Fibroblast of skin of left quadriceps (primary cell): Measurements from ENCODE around the gene CSMD2.
A peak's percentile ranks its signal among the peaks of the same experiment; 100 is the strongest.

Experiments
- DNase-seq, 2 experiments: peaks; one replicate each; pipeline ENCODE4 v3.0.0-alpha.2; 2013; ENCODE audit warnings: low read depth in 2 of 2

The CSMD2 gene

GRCh38 chr1:34002810-34003209, 162.2 kb downstream of the CSMD2 start:
- DNase-seq = no peak

GRCh38 chr1:33997127-33998036, 167.6 kb downstream of the CSMD2 start:
- DNase-seq = no peak

GRCh38 chr1:33996281-33996680, 168.7 kb downstream of the CSMD2 start:
- no peak for DNase-seq

GRCh38 chr1:33993301-33993700, 171.7 kb downstream of the CSMD2 start:
- no peak for DNase-seq

GRCh38 chr1:33990281-33990680, 174.7 kb downstream of the CSMD2 start:
- DNase-seq = no peak

- no peak for DNase-seq
These were observed 176.9 kb downstream of the CSMD2 start for GRCh38 chr1:33988161-33988560.

- DNase-seq = peak in 1 of 2 experiments; percentile 44
These were observed 178.5 kb downstream of the CSMD2 start for GRCh38 chr1:33986390-33987095.

- peak in 1 of 2 experiments; percentile 20 for DNase-seq
These were observed 179.4 kb downstream of the CSMD2 start for GRCh38 chr1:33985656-33986055.

- DNase-seq = peak in 1 of 2 experiments; percentile 22
These were observed 180.0 kb downstream of the CSMD2 start for GRCh38 chr1:33984906-33985565.

GRCh38 chr1:33982419-33982818, 182.6 kb downstream of the CSMD2 start:
- DNase-seq = no peak

- no peak for DNase-seq
These were observed 185.7 kb downstream of the CSMD2 start for GRCh38 chr1:33979341-33979740.

- no peak for DNase-seq
These were observed 189.1 kb downstream of the CSMD2 start for GRCh38 chr1:33975961-33976360.

GRCh38 chr1:33973799-33974545, 191.1 kb downstream of the CSMD2 start:
- no peak for DNase-seq

- peak in 1 of 2 experiments; percentile 19 for DNase-seq
These were observed 192.2 kb downstream of the CSMD2 start for GRCh38 chr1:33972676-33973395.

- no peak for DNase-seq
These were observed 193.1 kb downstream of the CSMD2 start for GRCh38 chr1:33971913-33972312.

GRCh38 chr1:33971018-33971710, 193.9 kb downstream of the CSMD2 start:
- DNase-seq = no peak

GRCh38 chr1:33970148-33970825, 194.7 kb downstream of the CSMD2 start:
- DNase-seq = no peak

- DNase-seq = peak; percentile 29 to 32
These were observed 198.5 kb downstream of the CSMD2 start for GRCh38 chr1:33966346-33967141.

GRCh38 chr1:33965086-33965485, 199.9 kb downstream of the CSMD2 start:
- DNase-seq = no peak
